GM12872 (cell line): Measurements from ENCODE around the gene MGAT4A.

ENCODE experiments used
- TF ChIP-seq, protein P1 (sequence below): IDR thresholded peaks from 3 replicates; pipeline ENCODE4 v1.5.1; 2011; ENCODE audit warnings: low read depth, mild to moderate bottlenecking, low read length, moderate library complexity; ENCODE audit not compliant: insufficient read depth

Gene MGAT4A

DNA sequence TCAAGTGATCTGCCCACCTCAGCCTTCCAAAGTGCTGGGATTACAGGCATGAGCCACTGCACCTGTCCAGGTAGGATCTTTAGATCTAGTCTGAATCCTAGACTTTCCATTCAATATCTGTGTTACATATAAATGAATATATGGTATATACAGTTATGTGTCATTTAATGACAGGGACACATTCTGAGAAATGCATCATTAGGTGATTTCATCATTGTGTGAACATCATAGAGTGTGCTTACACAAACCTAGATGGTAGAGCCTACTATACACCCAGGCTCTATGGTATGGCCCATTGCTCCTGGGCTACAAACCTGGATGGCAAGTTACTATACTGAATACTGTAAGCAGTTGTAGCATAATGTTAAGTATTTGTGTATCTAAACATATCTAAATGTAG, 15.5 kb upstream of the MGAT4A start:
- TF ChIP-seq, protein P1, sequence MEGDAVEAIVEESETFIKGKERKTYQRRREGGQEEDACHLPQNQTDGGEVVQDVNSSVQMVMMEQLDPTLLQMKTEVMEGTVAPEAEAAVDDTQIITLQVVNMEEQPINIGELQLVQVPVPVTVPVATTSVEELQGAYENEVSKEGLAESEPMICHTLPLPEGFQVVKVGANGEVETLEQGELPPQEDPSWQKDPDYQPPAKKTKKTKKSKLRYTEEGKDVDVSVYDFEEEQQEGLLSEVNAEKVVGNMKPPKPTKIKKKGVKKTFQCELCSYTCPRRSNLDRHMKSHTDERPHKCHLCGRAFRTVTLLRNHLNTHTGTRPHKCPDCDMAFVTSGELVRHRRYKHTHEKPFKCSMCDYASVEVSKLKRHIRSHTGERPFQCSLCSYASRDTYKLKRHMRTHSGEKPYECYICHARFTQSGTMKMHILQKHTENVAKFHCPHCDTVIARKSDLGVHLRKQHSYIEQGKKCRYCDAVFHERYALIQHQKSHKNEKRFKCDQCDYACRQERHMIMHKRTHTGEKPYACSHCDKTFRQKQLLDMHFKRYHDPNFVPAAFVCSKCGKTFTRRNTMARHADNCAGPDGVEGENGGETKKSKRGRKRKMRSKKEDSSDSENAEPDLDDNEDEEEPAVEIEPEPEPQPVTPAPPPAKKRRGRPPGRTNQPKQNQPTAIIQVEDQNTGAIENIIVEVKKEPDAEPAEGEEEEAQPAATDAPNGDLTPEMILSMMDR = no peak

DNA sequence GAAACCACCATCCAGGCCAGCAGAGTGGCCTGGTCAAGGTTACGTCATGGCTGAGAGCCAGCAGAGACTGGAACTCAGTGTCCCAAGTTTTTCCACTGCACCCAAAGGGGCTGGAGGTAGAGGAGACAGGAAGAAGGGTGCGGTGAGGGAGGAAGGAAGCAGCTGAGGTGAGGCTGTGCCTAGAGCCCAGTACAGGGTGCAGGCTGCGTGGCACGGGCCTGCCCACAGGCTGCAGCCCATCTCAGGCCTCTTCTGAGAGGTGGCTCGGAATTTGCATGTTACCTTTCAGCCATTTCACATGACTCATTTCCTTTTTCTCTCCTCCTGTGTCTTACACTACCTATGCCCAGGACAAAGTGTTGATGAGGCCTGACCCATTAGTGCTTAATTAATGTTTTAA, 13.7 kb upstream of the MGAT4A start:
- TF ChIP-seq, protein P1 = no peak

DNA sequence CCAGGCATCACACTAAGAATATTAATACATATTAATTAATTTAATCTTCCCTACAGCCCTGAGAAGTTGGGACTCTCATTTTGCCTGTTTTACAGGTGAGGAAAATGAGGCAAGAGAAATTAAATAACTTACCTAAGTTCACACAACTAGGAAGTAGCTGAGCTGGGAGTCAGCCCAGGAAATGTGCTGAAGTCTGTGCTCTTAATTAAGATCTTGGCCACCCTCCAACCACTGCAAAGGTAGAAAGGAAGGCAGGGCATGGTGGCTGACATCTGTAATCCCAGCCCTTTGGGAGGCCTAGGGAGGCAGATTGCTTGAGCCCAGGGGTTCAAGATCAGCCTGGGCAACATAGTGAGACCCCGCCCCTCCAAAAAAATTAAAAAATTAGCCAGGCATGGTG, 12.9 kb upstream of the MGAT4A start:
- TF ChIP-seq, protein P1 = no peak

DNA sequence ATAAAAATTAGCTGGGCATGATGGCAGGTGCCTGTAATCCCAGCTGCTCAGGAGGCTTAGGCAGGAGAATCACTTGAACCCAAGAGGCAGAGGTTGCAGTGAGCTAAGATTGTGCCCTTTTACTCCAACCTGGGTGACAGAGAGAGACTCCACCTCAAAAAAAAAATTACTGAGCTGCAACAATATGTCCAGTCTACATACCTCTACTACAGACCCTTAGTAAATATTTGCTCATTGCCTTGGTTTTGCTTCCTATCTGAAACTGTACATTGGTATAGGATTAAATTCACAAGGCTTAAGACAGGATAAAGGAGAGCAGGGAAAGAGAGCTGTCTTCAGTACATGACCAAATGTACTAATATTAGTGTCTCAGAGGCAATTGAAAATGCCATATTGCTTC, 8.1 kb upstream of the MGAT4A start:
- TF ChIP-seq, protein P1 = no peak

DNA sequence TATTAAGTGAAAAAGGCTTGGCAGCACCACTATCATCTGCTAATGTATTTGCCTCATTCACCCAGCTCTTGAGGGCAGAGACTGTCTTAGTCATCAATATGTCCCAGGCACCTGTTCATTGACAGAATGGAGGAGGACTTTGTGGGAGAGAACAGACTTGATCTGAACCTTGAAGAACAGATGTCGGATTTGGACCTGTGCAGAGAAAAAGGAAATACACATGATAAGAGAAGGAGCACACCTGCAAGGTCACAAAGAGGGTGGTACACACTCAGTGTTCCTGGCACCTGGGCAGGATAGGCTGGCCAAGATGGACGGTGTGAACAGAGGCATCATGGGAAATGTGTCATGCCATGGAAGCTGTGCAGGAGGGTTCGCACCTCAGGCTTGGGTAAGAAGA, 7.4 kb upstream of the MGAT4A start:
- TF ChIP-seq, protein P1 = no peak

DNA sequence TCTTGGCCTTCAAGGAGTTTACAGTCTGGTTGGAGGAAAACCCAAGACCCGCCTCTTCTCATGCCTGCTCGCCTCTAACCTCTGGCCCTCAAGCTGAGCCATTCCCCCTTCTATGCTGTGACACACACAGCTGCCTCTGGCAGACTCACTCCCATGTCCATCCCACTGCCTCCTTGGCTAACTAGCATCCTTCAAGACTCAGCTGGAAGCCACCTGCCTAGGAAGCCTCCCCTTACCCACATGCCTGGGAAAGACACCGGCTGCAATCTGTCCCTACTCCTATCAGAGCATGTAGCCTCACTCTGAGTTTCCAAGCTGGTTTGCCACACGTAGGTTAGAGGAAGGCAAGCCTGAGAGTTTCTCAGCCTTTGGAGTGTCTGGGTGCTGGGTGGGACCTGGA, 6.9 kb upstream of the MGAT4A start:
- TF ChIP-seq, protein P1 = no peak

DNA sequence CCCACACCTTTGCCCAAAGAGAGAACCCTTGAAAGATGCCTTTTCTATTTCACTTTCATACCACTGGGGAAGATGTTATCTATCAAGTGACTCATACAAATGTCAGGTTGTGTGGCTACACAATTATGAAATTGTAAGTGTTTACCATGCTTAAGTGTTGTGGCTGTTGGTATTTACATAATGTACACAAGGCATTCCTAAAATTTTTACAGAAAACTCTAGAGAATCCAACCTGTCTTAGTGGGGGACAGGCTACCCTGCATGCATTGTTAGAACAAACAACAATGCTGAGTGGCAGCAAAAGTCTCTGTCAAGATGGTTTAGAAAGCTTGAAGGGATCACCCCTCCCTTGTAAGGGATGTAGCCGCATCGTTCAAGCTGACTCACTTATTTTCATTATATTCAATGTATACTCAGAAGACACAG, 5.5 kb upstream of the MGAT4A start:
- TF ChIP-seq, protein P1 = no peak

DNA sequence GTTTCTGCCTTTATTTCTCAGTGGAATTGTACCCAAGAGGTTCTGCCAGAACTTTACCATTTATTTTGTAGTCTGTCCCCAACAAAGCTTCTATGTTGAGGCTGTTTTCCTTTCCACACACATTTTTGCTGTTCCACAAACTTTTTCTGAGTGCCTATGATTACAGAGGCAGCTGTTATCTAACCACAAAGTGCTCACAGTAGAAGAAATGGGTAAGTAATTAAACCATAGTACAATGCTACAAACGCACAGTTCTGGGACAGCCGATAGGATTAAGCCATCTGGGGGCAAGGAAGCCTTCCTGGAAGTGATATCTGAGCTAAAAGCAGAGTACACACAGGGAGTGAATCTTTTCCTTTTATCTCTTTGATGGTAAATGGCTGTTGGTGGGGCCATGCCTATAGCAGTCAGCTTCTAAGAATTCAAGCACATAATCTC, 3.9 kb upstream of the MGAT4A start:
- TF ChIP-seq, protein P1 = no peak
